ENCODE data around the gene LCOR. TPM values are rescaled to one million over a fixed set of nuclear protein-coding genes. Genes with fewer than 3 reads are reported as not detected.

LCOR gene
- total RNA-seq, 1 experiment from 2014 or later = 23.9 TPM

GRCh38 chr10:97016728-97017473 is 184.8 kb downstream of the LCOR start (continued):
- TF ChIP-seq CDX4 (CRISPR knock-in tag; IDR thresholded peaks at IDR 0.05; ENCODE audit: borderline replicate concordance) (no peak), PRRX2 (CRISPR knock-in tag; IDR thresholded peaks at IDR 0.05) (no peak), ERG (CRISPR knock-in tag; IDR thresholded peaks at IDR 0.05) (no peak), ELF4 (CRISPR knock-in tag; IDR thresholded peaks at IDR 0.05; ENCODE audit: low read depth) (no peak), NR3C1 (CRISPR knock-in tag; conservative IDR thresholded peaks at IDR 0.05; ENCODE audit: low read depth) (no peak), GABPB1 (CRISPR knock-in tag; IDR thresholded peaks at IDR 0.05) (no peak), FOXP4 (CRISPR knock-in tag; IDR thresholded peaks at IDR 0.05) (no peak)

- TF ChIP-seq ZBTB43 (CRISPR knock-in tag; IDR thresholded peaks at IDR 0.05) (no peak), NFATC4 (CRISPR knock-in tag; IDR thresholded peaks at IDR 0.05) (no peak), STAT6 (CRISPR knock-in tag; conservative IDR thresholded peaks at IDR 0.05; ENCODE audit: low read depth) (no peak), PRRX2 (CRISPR knock-in tag; IDR thresholded peaks at IDR 0.05) (no peak), RORB (CRISPR knock-in tag; IDR thresholded peaks at IDR 0.05) (no peak), ZBTB21 (CRISPR knock-in tag; IDR thresholded peaks at IDR 0.05; ENCODE audit: borderline replicate concordance) (no peak), ATF3 (CRISPR knock-in tag; conservative IDR thresholded peaks at IDR 0.05) (no peak), NR1H2 (CRISPR knock-in tag; IDR thresholded peaks at IDR 0.05) (no peak), ZNF232 (CRISPR knock-in tag; IDR thresholded peaks at IDR 0.05) (no peak), ZNF396 (CRISPR knock-in tag; IDR thresholded peaks at IDR 0.05; ENCODE audit: borderline replicate concordance) (no peak), OVOL2 (CRISPR knock-in tag; IDR thresholded peaks at IDR 0.05; ENCODE audit: borderline replicate concordance) (no peak), CBFB (CRISPR knock-in tag; IDR thresholded peaks at IDR 0.05; ENCODE audit: low read depth) (no peak), TCF7 (CRISPR knock-in tag; IDR thresholded peaks at IDR 0.05; ENCODE audit: low read depth) (no peak), PREB (CRISPR knock-in tag; IDR thresholded peaks at IDR 0.05; ENCODE audit: borderline replicate concordance) (no peak), TEAD4 (CRISPR knock-in tag; IDR thresholded peaks at IDR 0.05) (no peak), FOXJ3 (CRISPR knock-in tag; IDR thresholded peaks at IDR 0.05; ENCODE audit: borderline replicate concordance) (no peak), KAT7 (CRISPR knock-in tag; IDR thresholded peaks at IDR 0.05; ENCODE audit: borderline replicate concordance) (no peak), HMGXB4 (CRISPR knock-in tag; IDR thresholded peaks at IDR 0.05) (no peak)
- Mint-ChIP-seq H3K9me3 (no peaks in the 10 kb centered on the region), H3K36me3 (no peaks in the 10 kb centered on the region), H3K27ac (no peak overlapping the region), H3K27me3 (ENCODE audit: low read depth) (no peaks in the 10 kb centered on the region), H3K4me3 (no peak overlapping the region), H3K4me1 (peaks cover 11% of the 10 kb centered on the region)
- ChIA-PET POLR2A (no interaction called here), CTCF (interaction anchor here (0.7 to 1.9 kb wide), 4 partner anchors 8 to 377 kb away, joined by 3 to 16 read pairs (median 5); no protein-coding TSS in a partner anchor)
- no peak for DNase-seq (ENCODE audit: low spot score)
- peak; percentile 11 for ATAC-seq
Observed at GRCh38 chr10:97017474-97017903, 185.4 kb downstream of the LCOR start.
